GM19397 (cell line): ENCODE data around the gene MSANTD2.

Experiments
- ATAC-seq: cut with Tn5 transposase; IDR thresholded peaks from one replicate; pipeline ENCODE4 v1.9.1; 2021; ENCODE audit warnings: mild to moderate bottlenecking, moderate library complexity; ENCODE audit not compliant: unreplicated experiment

Gene MSANTD2

DNA sequence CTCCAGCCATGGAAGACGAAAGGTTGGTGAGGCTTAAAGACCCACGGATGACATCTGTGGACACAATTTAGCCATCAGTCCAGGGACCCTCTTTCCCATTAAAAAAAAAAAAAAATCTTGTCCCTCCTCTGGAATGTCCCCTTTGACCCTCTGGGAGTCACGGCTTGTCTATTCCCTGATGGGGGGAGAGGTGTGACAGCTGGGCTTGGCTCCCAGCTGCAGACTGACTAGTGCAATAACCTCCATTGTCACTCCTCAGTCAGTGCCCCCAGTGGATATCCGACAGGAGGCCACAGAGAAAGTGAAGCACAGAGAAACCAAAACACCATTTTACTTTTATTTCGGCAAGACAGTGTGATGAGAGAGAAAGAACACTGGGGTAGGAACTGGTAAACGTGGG is 45.5 kb downstream of the MSANTD2 start:
- no peak for ATAC-seq

DNA sequence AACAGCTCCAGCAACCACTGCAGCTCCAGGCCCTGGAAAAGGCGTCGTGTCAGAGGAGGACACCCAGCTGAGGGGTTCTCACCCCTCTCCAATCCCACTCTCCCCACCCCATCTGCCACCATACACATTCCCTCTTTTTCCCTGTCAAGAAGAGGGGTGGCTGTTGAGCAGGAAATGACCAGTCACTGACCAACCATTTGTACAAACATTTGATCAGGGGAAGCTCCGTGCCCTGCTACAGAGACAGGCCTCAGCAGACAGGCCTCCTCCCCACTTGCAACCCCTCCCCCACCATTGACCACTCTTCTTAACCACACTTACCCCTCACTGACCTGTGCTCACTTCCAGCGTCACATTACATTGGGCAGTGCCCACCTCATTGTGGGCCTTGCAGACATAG is 45.9 kb downstream of the MSANTD2 start:
- ATAC-seq, result no peak

DNA sequence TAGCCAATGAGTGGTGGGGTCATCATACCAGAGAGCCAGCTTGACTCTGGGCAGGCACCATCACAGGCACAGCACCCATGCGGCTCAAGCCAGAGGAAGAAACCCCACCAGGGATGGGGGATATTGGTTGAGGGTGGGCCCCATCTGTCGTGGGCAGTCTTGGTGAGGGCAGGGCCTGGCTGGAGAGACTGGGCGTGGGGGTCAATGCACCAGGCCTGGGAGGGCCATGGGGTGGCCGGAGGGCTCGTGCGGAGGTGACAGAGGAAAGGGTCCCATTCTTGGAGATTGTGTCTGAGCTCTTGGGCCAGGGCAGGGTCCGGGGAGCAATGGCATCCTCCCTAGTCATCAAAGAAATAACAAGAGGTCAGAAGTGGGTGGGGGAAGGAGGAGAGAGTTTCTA is 46.6 kb downstream of the MSANTD2 start:
- ATAC-seq, result no peak

DNA sequence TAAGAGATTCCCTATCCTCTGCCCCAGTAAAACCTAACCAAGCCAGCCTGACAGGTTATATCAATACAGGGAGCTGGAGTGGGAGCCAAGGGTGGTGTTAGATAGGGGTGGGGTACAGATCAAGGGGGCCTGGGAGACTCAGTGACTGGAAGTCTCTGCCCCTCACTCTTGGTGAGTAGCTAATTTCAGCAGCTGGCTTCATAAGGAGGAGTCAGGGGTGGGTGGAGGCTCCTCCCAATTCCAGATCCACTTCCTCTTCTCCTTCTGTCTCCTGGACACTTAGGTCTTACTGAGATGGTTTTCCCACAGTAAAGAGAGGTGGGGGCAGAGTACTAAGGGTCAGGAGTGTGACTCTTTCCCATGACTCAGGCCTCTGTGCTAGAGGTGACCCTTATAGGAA is 47.0 kb downstream of the MSANTD2 start:
- ATAC-seq, result no peak

DNA sequence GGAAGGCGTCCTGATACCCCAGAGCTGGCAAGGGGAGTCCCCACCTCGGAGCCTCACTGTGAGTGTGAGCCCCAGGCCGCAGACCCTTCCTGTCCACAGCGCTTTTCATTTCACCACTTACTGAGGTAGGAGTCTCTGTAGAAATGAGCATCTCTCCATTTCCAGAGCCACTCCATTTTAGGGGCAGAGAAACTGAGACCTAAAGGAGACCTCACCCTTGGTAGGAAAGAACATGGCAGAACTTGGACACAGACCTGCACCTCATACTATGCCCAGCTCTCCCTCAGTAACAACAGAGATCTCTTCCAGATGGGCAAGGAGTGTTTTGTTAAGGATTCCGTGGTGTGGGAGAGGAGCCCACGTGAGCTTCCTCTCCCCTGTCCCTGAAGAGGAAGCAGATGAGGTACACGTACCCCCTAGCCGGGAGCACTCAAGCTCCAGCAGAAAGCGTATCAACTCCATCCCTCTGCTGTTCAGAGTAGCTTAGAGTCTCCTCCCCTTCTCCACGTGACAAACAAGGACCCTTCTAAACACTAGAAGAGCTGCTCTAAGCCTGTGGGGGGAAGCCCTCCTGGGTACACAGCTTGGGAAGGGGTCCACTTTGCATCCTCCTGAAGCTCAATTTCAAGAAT is 47.6 kb downstream of the MSANTD2 start:
- ATAC-seq, result no peak

DNA sequence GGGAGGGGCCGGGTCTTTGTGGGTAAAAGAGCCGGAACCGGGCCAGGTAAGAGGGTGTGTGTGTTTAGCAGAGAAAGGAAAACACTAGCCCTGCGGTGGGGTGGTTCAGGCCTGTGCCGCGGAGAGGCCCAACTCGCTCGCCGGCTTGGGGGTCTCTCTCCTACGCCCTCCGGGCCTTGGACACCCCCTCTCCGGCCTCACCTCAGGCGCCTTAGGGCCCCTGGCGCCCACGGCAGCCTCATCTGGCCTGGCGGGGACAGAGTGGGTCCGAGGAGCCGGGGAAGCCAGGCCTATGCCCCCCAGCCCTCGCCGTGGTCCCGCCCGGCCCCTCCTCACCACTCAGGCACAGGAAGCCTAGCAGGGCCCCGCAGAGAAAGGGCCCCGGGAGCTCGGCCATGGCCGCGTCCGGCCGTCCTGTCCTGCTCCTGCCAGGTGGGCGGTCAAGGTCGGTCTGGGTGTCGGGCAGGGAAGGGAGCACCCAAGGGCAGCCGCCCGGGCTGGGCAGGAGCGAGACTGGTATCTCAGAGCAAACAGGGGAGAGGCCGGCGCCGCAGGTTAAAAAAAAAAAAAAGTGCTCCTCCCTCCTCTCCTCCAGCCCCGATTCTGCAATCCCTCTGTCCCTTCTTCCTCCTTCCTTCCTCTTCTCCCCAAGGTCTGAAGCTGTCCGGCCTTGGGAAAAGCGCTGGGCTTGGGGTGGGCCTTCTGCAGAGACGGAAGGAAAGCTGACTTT is 48.3 kb downstream of the MSANTD2 start, which contains the start of gene VSIG2:
Gene VSIG2, minus strand, starts transcription at position 515 of the 730 bp plus-strand sequence. Its CDS starts 118 bp downstream, at position 397.
- no peak for ATAC-seq

DNA sequence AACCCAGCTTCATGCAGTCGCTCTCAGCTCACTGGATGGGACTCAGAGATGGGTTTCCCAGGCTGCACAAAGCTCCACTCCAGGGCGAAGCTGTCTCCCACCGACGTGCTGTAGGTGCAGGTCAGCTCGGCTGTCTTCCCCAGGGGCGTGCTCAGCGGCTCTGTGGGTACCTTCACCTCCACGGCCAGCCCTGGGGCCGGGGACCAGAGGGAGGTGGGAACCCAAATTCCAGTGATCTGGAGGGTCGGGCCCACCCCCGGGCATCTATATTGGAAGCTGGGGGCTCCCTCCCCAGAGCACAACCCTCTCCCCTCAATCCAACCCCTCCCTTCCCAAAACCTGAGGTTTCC is 48.8 kb downstream of the MSANTD2 start:
- ATAC-seq, result no peak

DNA sequence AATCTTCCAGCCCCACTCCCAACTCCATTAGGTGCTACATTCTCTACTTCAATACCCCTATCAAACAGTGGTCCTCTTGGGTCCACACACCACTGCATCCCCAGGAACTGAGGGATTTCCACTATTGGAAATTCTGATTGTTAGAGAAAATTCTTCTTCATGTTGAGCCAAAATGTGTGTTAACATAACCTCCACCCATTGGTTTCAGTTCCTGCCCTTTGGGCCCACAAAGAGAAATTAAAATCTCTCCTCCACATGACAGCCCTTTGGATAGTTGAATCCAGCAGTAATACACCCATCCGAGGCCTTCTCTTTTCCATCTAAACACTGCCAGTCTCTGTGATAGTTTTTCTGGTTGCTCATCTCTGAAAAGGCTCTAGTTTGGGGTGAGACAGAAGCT is 50.3 kb downstream of the MSANTD2 start:
- no peak for ATAC-seq

DNA sequence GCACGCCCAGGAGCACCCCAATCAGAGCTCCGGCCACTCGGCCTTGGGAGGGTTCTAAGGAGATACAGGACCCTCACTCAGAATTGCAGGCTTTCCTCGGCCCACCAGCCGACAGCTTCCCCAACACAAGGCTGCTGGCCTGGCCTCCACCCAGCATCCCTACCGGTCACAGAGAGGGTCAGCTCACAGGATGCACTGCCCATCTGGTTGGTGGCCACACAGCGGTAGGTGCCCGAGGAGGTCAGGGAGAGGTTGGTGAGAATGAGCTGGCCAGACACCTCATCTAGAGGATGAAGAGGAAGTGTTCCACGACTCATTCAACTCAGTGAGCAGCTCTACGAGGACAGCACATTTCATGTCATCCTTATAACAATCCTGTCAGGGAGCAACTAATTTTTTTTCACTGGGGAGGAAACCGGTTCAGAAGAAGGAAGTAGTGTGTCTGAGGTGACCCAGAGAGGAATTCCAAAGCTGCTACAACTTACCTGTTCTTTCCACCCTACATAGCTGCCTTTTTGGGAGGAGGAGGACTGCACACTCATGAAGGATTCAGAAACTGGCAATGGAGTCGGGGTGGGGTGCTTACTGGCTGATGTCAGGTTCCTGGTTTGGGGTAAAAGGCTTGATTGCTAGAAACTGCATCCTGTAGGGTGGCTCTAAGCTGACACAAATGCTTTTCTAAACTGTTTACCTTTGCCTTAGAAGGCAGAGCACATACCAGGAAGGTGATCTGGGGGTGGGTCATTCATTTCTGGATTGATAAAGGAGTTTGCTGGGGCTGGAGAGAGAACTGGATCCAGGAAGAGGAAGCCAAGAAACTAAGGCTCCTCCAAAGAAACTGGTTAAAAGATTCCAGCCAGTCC is 51.5 kb downstream of the MSANTD2 start:
- ATAC-seq, result no peak

DNA sequence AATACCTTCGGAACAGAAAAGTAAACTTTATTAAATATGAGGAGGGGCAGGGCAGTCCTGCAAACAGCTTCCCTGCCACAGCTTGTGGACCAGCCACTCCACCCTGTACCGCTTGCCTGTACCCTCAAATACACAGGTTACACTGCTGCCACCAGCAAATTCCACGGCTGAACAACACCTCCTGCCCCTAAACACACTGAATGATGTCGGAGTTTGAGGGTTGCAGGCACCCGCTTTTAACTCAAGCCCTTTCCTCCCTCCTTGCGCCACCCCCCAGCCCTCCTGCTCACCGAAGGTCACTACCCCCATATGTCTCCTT is 52.1 kb downstream of the MSANTD2 start:
- ATAC-seq, result no peak

DNA sequence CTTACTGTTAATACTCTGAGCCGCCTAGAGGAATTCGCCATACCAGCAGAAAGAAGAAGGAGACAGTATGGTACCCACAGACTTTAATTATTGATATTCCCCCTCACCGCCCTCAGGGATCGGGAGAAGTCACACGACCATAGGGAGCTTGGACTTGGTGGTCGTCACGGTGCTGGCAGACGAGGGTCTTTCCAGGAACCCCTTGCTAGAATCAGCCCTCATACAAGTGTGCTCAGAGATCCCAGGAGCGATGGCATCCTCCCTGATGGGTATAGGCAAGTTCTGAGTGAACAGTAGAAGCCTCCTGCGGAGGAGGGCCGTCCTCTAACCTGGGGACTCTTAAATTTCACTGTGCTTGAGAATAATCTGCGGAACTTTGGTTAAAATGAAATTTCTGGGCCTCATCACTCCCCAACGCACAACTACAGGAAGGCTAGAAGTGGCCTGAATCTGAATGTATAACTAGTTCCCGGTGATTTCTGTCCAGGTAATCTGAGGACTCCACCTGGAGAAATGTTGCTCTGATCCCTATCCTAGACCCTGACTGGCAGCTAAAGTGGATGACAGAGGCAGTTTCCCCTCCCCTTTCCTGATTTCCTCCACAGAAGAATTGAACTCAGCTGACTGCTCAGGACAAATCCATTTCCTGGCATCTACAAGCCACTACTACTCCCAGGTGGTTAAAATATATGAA is 52.7 kb downstream of the MSANTD2 start:
- no peak for ATAC-seq

DNA sequence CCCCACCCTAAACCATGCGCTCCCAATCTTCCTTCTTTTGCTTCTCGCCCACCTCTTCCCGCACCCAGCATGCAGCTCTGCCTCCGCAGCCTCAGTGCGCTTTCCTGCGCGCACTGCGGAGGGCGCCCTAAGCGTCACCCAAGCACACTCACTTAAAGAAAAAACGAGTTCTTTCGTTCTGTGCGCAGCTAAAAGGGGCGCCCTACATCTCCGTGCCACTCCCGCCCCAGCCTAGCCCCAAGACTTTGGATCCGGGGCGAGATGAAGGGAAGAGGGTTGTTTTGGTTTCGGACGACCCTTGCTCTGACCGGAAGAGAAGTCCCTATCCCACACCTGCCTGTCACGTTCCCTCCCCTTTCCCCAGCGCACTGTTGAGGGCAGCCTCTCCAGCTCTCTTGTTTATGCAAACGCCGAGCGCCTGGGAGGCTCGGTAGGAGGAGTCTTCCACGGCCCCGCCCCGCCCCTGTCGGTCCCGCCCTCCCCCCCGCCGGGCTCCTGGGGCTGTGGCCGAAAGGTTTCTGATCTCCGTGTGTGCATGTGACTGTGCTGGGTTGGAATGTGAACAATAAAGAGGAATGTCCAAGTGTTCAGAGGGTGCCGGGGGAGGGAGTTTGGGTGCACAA is 53.5 kb downstream of the MSANTD2 start:
- ATAC-seq, result peak; percentile 90

DNA sequence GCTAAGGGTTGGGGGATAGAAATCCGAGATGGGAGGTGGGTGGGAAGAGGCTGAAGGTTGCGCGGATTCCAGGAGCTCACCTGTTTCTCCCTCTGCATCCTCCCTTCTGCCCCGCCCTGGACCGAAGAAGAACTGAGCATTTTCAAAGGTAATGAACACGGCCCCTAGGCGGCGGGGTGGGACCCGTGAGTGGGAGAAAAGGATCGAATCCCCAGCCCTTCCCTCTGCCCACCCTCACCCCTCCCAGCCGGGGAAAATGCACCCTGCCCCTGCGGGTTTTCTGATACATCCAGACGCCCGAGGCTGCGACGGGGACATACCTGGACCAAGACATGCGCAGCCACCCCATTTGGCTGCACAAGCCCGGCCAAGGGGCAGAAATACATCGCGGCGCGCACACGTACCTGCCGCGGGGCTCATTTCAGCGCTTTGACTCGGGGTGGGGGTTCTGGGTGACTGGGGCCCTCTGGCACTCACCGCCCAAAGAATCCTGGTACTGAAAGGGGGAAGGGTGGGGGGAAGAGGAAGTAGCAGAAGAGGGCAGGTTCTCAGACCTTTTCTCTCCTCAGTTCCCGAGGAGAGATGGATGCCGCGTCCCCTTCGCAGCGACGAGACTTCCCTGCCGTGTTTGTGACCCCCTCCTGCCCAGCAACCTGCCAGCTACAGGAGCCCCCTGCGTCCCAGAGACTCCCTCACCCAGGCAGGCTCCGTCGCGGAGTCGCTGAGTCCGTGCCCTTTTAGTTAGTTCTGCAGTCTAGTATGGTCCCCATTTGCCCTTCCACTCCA is 54.2 kb downstream of the MSANTD2 start:
- peak; percentile 14 for ATAC-seq

DNA sequence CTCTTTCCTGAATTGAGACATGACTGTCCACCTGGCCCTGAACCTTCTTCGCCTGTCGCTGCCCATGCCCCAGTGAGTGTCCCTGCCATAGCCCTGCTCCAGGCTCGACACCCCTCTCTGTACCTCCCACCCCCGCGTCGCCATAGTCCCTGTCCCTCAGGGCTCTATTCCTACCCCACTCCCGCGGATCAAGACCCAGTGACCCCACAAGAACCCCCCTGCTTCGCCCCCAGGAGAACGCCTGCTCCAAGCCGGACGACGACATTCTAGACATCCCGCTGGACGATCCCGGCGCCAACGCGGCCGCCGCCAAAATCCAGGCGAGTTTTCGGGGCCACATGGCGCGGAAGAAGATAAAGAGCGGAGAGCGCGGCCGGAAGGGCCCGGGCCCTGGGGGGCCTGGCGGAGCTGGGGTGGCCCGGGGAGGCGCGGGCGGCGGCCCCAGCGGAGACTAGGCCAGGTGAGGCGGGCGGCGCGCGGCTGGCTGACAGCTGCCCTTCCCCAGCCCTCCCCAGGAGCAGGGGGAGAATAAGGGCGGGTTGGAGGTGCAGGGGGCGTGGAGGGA is 54.9 kb downstream of the MSANTD2 start:
- ATAC-seq, result no peak

DNA sequence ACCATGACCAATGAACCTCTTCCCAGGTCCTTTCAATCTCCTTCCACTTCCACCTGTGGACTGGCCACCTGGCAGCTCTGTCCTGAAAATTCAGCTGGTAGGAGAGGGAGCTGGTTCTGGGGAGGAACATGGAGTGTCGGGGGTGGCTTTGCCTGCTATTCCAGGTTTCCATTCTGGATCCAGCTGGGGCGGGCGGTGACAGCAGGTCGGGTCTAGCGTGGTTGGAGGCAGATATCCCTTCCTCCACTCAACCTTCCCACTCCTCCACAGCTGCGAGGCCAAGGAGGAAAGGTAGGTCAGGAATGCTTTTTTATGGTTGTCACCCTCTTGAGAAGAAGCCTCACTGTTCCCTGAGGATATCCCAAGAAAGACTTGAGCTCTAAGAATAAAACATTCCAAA is 57.2 kb downstream of the MSANTD2 start:
- ATAC-seq, result no peak

DNA sequence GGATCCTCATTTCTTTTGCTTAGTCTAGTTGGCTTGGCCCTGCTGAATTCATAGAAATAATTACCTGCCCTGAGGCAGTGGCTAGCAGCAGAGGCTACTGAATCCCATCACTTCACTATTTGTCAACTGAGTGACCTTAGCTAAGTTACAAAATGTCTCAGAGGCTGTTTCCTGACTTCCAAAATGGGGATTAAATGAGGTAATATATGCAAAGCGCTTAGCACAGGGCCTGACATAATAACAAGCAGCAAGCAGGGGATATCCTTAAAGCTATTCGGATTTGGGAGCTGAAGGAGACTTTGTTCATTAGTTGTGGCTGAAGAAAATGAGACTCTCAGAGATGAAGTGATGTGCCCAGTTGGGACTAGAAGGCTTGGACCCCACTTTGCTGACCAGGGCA is 57.7 kb downstream of the MSANTD2 start:
- no peak for ATAC-seq

DNA sequence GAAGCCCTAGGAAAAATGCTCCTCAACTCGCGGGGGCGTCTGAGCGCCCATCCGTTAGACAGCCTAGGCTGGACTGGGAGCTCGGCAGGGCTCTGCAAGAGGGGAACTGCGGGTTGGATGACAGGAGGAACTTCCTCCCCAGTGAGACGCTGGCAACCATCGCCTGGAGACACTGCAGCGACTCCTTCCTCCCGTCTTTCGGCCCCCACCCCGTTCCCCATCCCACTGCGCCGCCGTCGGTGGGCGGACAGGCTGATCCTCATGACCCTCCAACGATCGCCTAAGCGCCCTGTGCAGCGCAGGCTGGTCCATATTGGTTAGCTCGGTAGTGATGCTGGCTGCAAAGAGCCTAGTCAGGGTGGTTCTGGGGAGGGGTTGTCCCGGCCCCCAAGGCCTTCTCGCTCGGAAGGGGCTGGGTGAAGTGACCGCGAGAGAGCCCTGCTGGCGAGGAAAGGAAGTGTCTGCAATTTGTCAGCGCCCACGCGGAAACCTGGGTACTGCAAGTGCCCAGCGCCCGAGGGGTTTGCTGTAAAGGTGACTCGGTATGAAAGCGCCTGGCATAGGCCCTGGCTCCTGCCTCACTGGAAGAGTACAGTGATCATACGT is 59.8 kb downstream of the MSANTD2 start:
- ATAC-seq, result peak; percentile 19

DNA sequence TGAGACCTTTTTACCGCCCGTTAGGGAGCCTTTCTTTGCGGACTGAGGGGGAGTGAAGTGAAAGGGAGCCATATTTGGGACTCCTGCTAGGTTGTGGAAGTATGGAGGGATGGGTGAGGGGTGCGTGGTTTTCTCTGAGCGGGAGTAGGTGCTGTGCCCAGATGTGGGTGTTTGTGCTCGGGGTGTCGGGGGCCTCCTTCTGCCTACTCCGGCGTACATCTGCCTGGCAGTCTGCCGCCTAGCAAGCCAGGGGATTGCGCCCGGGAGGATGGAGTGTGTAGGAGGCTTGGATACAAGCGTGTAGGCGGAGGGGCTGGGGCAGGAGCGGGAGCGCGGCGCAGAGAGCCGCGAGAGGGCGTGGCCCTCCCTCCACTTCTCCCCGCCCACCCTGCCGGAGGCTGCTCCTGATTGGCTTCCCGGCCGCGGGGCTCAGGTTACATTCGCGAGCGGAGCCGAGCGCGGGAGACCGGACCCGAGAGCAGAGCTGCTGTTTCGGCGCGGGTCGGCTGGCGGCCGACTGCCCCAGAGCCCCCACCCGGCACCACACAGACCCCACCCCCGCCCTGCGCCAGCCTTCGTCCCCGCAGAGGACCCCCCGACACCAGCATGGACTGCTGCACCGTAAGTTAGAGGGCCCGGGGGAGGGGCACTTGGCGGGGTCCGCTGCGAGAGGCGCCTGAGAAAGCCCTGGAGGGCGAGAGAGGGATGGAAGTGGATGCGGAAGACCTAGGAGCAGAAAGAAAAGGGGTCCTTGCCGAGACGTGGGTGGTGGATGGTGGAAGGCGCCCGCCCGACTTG is 60.5 kb downstream of the MSANTD2 start, which contains the start of gene NRGN:
Gene NRGN, plus strand, starts transcription at position 464 of the 798 bp plus-strand sequence. Its CDS starts 143 bp downstream, at position 607.
- ATAC-seq, result peak; percentile 98
